NCI-H1105 (cell line): Measurements from ENCODE around the gene PRKCZ.

ENCODE experiments used
- DNase-seq: peaks from one replicate; lab custom pipeline; 2025; lab: John Stamatoyannopoulos, UW

PRKCZ gene

GRCh38 chr1:2229911-2230731, 179.9 kb downstream of the PRKCZ start:
- no peak for DNase-seq

- DNase-seq: no peak
Measured at GRCh38 chr1:2230781-2231531, 180.7 kb downstream of the PRKCZ start.

GRCh38 chr1:2231532-2232254, 181.5 kb downstream of the PRKCZ start:
- DNase-seq: no peak

GRCh38 chr1:2232255-2232915, 182.2 kb downstream of the PRKCZ start:
- no peak for DNase-seq

- DNase-seq: no peak
Measured at GRCh38 chr1:2232916-2233438, 182.8 kb downstream of the PRKCZ start.

GRCh38 chr1:2233468-2233867, 183.3 kb downstream of the PRKCZ start:
- no peak for DNase-seq

- no peak for DNase-seq
Measured at GRCh38 chr1:2233997-2234761, 184.0 kb downstream of the PRKCZ start.

GRCh38 chr1:2234762-2235113, 184.5 kb downstream of the PRKCZ start:
- DNase-seq: no peak
